NCI-H82 treated with DMSO at 0.1 percent for 48 hours (cell line): ENCODE data around the gene BEND3.
"Not testable (repeated sequence)": the region's sequence is repeated elsewhere in the genome, so short reads cannot be mapped to it uniquely, and the experiment has no call there.

Experiments
- DNase-seq: peaks from one replicate; lab custom pipeline; 2025; ENCODE audit not compliant: unreplicated experiment; lab: John Stamatoyannopoulos, UW

The BEND3 gene

DNA sequence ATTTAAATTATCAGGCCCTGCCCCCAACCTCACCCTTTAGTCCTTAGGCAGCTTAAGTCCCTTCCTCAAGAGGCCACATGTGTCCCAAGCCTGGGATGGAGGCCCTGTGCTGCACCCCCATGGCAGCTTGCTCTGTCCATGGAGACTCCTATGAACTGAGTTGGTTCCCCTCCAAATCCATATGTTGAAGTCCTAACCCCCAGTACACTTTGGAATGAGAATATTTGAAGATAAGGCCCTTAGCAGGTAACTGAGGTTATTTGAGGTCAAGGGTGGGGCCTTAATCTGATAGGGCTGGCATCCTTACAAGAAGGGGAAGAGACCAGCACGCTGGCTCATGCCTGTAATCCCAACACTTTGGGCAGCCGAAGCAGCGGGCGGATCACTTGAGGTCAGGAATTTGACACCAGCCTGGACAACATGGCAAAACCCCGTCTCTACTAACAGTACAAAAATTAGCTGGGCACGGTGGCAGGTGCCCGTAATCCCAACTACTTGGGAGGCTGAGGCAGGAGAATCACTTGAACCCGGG, 6.7 kb upstream of the BEND3 start:
- DNase-seq, result no peak

DNA sequence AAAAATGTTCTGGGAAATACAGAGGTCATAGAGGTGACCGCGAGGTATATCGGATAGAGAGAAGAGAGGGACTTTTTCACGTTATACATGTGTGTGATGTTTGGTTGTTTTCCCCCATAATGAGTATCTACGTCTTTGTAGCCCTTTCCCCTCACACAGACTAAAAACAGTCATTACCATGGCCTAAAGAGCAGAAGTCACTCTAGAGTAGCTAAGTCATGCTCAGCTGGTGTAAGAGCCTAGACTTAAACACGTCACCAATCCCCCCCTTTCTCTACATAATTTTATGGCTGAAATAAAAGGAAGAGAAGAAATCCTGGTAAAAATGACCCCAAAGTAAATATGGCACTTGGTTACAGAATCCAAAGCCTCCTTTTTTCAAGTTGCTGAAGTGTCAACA, 6.0 kb upstream of the BEND3 start:
- DNase-seq, result no peak

DNA sequence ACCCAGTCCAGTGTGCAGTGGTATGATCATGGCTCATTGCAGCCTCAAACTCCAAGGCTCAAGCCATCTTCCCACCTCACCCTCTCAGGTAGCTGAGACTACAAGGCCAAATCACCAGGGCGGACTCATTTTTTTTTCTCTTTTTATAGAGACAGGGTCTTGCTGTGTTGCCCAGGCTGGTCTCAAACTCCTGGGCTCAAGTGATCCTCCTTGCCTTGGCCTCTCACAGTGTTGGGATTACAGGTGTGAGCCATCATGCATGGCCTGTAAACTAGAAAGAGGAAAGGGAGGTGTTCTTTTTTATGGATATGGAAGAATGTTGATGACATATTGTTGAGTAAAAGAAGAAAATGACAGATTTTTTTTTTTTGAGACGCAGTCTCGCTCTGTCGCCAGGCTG, 5.1 kb upstream of the BEND3 start:
- no peak for DNase-seq

DNA sequence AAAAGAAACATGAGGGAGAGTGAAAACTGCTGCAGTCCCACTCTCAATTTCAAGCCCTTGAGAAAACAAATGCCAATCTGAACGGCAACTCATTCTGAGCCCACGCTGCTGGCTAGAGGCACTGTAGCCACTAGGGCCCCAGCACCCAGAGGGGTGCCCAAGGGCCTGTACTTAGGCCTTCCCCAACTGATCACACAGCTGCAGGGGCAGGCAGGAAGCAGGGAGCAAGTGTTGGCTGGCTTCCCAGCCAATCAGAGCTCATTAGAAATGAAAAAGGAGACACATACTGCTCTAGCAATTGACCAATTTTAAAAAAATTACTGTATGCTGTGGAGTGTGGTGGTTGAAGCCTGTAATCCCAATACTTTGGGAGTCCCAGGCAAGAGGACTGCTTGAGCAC, 3.7 kb upstream of the BEND3 start:
- no peak for DNase-seq

DNA sequence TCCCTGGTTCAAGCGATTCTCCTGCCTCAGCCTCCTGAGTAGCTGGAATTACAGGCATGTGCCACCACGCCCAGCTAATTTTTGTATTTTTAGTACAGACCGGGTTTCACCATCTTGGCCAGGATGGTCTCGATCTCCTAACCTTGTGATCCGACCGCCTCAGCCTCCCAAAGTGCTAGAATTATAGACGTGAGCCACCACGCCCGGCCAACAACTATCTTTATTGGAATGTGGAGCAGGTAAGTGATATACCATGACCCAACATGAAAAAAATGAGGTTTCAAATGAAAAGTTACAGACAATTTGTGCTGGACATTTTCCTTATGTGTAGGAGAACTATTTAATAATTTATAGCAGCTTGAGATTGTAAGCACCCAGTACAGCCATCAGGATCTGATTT, 3.2 kb upstream of the BEND3 start:
- not testable (repeated sequence) for DNase-seq

DNA sequence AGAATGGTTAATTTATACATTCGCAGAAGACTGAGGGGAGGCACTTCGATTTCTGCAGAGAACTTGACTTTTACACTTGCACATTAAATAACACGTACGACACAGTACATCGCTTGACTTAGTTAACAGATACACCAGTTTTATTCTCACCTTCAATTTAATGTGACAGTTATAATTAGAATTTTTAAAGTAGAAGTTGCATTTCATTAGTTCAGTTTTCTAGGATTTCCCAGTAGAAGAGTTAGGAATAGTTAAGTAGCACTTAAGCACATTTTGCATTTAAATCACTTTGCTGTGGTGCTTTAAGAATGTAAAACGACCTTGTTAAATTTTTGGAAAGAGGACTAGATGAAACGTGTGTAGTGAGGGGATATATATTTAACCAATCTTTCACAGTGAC, 1.6 kb upstream of the BEND3 start:
- no peak for DNase-seq

DNA sequence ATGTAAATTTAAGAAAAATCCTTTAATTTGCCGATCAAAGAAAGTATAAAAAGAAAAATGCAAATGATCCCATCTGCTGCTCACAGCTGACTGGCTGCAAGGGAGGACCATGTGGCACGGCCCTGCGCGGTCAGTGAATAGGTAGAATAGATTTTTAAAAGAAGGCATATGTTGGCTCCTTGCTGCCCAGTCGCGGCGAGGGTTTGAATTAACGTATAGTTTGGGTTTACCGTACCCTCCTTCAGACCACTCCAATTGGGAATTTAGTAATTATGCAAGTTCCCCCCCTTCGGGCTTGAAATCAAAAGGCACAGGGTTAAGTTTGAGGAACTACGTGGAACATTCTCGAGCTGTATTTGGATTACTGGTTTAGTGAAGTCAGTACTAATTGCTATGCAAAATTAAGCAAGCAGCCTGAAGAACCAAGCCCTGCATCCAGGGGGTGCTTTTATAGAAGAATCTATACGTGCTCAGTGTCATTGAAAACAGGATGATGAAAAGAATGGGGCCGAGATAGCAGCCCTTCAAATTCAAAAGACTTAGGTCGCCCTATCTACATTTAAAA, 1.1 kb upstream of the BEND3 start:
- peak; percentile 80 for DNase-seq

DNA sequence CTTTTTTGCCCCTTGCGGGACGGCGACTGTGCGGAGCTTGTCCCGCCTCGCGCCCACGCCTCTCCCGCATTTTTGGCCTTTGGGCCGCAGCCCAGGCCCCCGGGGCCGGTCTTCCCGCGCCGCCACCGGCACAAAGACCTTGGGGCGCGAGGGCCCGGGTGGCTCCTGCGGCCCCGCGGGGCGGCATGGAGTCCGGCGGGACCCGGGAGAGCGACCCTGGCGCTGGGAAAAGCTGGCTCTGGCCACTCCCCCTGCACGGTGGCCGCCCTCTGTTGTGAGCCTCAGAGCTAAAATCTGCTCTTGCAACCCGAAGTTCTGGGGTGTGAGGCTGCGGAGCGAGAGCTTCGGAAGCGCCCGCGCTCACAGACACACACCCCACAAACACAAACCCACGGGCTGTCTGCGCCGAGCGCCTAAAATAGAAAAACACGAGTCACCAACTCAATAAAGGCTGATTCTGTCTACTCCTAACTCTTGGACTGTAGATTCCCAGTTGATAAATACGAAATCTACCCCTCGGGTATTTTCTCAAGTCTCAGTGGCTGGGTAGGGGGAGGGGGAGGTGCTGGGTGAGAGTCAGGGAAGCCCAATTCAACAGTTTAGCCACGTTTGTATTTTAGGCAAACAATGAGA, 496 bp upstream of the BEND3 start:
- peak; percentile 76 for DNase-seq

DNA sequence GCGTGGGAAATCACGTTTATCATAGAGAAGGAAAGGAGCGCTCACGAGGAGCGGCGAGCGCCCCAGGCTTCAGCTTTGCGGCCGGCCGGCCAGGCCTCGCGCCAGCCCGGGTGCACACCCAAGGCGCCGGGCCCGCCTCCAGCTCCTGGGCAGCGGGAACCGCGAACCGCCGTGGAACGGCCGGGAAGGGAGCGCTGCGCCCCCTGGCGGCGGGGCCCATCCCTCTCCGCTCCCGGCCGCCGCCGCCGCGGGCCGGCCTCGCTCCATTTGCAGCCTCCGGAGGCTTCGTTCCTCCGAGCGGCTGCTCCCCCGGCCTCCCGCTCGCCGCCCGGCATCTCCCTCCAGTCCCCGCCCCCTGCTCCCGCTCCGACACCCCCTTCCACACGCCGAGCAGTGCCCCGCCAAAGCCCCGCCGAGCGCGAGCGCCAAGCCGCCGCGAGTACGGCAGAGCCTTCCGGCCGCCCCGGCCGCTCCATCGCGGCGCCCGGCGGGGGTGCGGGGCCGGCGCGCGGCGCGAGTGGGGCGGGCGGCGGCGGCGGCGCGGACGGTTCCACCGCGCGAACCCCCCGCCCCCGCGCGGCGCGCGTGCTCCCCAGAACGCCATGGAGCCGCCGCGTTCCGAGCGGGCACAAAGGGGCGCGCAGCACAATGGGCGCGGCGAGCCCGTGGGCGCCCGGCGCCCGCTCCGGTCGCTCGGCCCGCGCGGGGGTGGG, 946 bp downstream of the BEND3 start:
- peak; percentile 45 for DNase-seq

DNA sequence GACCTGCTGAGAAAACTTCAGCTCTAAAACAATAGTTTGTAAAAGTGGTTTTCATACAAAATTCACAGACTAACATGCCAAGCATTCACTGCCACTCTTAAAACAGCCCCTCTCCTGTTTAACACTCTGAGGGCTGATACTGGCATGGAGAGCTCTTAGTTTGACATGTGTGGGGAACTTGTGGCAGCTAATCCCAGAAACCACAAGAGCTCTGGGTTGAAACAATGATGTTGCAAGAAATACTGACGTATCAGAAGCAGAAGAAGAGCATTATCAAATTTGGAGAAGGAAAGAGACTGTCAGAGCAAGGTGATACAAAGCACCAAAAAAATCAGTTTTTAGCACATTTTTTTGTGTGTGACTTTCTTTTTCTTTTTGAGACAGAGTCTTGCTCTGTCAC, 5.1 kb downstream of the BEND3 start:
- no peak for DNase-seq

DNA sequence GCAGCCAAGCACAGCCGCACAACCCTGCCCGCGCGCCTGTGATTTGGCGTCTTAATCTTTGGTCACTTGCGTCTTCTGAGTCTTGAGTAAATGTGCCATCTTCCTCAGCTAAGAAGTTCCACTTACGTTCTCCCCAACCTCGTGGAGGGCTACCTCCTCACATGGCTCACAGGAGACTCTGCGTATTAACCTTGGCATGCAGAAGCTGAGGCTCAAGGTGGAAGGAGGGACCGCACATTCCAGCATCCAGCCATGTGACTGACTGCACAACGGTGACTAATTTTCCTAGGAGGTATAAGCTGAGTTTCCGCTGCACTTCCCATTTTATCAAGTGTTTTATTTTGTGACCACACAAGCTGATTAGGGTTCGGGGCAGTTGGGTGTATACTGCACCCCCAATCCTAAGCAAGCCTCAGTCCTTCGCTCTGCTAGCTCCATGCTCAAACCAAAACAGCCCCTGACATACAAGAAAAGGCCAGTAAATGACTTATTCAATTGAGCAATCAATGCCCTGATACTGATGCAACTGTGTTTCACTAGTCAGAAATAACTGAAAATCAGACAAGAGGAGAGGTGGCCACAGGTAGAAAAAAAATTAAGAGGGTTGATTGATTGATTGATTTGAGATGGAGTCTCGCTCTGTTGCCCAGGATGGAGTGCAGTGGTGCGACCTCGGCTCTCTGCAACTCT, 7.0 kb downstream of the BEND3 start:
- no peak for DNase-seq

DNA sequence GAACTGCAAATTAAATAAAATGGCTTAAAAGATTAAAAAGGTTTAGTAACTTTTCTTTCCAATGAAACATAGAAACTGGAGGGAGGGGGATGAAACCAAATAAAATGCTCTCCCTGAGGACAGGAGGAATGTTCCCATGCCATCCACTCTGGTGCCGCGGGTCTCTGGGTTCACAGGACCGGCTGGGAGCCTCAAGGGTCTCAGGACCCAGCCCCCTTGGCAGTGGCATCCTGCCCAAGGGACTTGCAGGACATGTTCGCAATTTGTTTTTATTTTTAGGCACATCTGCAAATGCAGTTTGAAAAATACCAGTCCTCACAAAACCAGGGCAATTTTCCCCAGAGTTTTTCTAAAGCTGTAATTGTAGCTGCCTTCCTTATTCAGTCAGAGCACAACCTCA, 7.5 kb downstream of the BEND3 start:
- DNase-seq, result no peak

DNA sequence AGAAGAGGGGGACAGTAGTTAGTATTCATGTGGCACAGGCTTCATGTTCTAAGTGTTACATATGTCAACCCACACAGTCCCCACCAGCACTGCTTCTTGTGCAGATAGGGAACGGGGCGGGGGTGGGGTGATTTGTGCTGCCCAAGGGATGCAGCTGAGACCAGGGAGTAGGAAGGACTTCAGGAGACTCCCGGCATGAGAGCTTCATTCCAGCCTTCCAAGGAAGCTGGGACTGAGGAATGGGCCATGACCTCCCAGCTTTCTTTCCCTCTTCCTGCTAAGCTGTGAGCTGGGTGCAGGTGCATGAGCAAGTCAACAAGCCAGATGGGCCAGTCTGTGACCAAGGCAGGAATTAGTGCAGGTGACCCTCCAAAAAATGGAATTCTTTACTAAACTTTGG, 9.2 kb downstream of the BEND3 start:
- no peak for DNase-seq

DNA sequence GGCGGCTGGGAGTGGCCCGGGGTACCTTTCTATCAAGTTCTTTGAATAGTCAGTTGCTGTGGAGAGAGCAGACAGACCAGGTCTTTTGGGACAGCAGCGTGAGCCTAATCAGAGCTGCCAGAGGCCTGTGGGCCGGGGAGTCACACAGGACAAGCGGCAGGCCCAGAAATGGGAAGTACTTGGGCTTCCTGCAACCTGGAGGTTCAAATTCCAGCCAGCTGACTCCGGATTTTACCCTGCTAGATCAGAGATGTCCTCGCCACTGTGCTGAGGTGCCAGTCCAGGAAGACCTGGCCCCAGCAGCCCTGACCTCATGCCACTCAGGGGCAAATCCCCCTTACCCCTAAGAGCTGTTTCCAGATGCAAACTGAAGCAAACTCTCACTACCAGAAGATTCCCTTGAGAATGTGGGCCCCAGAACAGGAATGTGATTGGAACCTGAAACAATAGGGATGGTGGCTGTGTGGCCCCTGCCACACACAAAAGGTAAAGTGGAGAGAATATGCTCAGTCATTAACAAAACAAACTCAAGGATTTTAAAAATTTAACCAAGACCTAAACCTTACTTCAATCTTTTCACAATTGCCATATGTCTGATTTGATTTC, 9.7 kb downstream of the BEND3 start:
- no peak for DNase-seq

DNA sequence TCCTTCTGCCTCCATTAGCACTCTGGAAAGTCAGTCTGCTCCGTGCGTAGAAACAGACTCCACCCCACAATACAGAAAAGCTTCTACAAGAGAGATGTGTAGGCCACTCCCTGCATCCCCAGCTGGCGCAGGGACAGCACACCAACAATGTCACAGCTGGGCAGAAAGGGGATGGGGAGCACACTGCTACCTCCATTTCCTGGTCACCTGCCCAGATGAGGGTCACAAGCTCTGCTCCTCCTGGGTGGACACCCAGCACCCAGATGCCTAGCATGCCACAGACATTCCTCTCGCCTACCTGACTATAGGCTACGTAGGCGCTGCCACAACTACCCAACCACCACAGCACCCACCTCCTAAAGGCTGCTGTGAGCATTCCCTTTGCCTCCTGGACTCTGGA, 12.2 kb downstream of the BEND3 start:
- no peak for DNase-seq

DNA sequence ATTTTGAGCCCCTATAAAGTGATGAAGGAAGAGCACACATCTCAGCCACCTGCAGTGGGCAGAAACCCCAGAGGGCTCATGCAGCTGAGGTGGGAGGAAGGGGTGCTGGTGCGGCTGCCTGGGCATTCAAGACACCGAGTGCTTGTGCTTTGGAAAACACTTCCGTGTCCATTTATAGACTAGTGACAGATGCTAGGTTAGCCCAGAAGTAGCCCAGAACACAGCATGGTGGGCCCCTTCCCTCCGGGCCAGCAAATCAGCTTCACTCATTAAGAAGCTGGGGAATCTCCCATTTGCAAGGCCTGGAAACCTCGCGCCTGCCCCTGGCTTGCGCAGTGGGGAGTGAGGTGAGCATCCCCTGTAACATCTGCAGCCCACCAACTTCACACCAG, 12.9 kb downstream of the BEND3 start:
- DNase-seq, result no peak

DNA sequence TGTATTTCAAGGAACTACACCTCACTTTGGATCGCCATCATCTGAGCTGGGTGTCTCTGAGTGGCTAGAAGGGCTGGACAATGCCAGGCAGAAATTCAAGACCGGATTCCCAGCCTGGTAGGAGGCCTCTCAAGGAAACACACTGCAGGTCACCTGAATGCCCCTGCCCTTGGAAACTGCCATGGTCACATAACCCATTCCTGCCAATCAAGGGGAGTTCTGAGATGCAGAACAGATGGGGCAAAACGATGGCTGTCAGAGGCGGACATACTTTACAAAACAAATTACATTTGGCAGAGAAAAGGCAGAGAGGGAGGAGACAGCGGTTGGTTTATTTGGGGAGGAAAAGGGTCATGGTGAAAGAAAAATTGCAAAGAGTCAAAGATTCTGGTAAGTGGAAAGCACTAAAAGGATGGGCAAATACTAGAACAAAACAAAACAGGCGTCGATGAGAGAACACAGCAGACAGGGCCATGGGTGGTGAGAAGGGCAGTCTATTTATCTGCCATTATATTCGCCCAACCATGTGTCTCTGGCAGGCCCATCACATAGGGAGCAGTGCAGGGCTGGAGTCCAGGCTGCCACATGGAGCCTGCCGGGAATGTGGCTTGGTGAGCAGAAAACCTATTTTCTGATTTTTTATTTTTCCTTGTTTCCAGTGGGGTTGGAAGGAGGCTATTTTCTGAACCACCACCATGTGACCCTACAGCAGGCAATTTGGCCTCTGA, 13.5 kb downstream of the BEND3 start:
- no peak for DNase-seq

DNA sequence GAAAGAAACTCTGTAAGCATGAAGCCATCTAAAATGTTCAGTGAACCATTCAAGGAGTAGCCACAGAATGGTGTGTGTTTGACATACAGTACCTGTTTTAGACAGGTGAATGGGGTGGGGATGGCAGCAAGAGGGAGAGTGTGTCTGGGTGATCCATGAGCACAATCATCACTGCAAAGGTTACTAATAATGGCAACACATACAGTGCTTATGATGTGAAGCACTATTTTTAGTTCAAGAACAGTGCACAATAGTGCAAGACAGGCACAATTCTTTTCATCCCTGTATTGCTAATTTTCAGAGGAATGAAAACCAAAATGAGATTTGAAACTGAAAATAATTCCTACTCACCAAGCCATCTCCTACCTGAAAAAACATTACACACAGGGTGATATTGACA, 14.1 kb downstream of the BEND3 start:
- no peak for DNase-seq

DNA sequence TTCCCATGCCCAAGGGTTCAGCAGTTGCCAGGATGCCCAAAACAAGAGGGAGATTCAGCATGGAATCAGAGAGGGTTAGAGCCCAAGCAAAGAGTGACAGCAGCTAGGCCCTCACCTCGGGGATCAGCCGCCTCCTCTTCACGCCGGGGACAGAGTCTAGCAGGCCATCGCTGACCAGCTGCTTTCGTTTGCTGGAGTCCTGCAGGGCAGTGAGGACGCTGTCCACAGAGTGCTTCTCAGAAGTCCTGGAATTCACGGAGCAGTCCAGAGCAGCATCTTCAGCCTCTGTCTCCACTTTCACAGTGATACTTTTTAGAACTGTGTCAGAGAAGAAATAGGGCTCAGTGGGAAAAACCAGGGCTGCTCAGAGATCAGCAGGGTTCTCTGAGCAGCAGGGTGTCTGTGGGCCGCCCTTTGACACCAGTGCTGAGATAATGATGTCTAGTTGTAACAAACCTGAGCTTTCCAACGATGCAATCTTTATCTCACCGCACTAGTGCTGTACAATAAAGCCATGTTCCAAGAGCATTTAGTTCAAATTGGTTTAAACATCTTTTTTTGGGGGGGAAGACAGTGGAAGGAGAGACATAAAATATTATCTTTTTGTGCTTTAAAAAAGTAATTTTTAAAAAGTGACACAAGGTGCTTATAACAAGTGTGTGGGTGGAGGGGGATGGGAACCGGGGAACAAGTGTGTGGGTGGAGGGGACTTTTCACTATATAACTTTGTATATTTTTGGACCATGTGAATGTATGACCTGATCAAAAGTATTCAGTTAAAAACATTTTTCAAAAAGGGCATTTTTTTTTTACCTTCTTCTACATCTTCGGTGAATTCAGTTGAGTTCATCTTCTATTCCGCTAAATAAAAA, 16.6 kb downstream of the BEND3 start:
- DNase-seq, result no peak

DNA sequence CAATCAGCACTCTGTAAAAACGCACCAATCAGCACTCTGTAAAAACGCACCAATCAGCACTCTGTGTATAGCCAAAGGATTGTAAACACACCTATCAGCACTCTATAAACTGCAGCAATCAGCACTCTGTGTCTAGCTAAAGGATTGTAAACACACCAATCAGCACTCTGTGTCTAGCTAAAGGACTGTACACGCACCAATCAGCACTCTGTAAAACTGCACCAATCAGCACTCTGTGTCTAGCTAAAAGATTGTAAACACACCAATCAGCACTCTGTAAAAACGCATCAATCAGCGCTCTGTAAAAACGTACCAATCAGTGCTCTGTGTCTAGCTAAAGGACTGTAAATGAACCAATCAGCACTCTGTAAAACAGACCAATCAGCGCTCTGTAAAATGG, 30.9 kb downstream of the BEND3 start:
- DNase-seq, result not testable (repeated sequence)
